ENCODE measurements around the gene TMOD1. TPM values are rescaled to one million over a fixed set of nuclear protein-coding genes. Genes with fewer than 3 reads are reported as not detected.

TMOD1 gene
- total and polyA plus RNA-seq, 2 of the 8 experiments (the other 6 are each of a cell fraction or from before 2014, with no cell fraction given), result 0.17 to 0.88 TPM

DNA sequence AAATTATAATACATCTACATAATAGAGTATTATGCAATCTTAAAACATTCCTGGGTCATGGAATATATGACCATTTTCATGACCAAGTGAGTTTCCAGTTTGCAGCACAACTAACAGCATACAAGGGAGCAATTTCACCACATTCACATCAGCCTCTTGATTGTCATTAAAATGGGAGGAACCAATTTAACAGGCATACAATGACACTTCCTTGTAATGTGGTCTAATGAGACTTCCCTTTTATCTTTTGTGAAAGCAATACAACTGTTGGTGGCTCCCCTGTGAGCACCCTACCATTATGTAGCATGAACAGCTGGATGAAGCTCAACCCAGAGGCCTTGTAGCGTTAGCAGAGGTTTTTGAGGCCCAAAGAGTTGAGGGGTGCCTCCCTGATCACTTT, 13.6 kb upstream of the TMOD1 start (continued):
- TF ChIP-seq JUND (IDR thresholded peaks at IDR 0.05; ENCODE audit: low read length) (no peak), USF2 (IDR thresholded peaks at IDR 0.05; ENCODE audit: low read length) (no peak)
- TF ChIP-seq, protein P1, sequence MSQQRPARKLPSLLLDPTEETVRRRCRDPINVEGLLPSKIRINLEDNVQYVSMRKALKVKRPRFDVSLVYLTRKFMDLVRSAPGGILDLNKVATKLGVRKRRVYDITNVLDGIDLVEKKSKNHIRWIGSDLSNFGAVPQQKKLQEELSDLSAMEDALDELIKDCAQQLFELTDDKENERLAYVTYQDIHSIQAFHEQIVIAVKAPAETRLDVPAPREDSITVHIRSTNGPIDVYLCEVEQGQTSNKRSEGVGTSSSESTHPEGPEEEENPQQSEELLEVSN (IDR thresholded peaks at IDR 0.05), result no peak

All from H1 (cell line).